WTC11 (cell line): Measurements from ENCODE around the gene PRR33. TPM values are rescaled to one million over a fixed set of nuclear protein-coding genes. Genes with fewer than 3 reads are reported as not detected.

Experiments
- ATAC-seq: fragments of 200-7000 bp; cut with Tn5 transposase; 2 replicates; pipeline ENCODE4 v1.10.0; 2021; ENCODE audit warnings: mild to moderate bottlenecking, moderate library complexity
- CTCF ChIA-PET: fragments of 300-600 bp; sonication (Branson Sonifier 250); formaldehyde crosslinking; loops from one replicate; lab custom pipeline; 2021; ENCODE audit warnings: antibody characterized with exemption; lab: Charles Lee
- POLR2A ChIA-PET: fragments of 350-600 bp; sonication (Branson Sonifier 250); formaldehyde crosslinking; loops from one replicate; lab custom pipeline; 2021; ENCODE audit warnings: antibody characterized with exemption; lab: Charles Lee
- DNase-seq: peaks from one replicate; pipeline ENCODE4 v3.0.0; 2021; ENCODE audit warnings: low spot score
- H3K27ac Mint-ChIP-seq: 2 replicates; pipeline ENCODE4 v1.8.0; 2021; ENCODE audit warnings: mixed read lengths
- H3K27me3 Mint-ChIP-seq: 2 replicates; pipeline ENCODE4 v1.8.0; 2021; ENCODE audit warnings: low read depth, mild to moderate bottlenecking, moderate library complexity, mixed read lengths
- H3K36me3 Mint-ChIP-seq: 2 replicates; pipeline ENCODE4 v1.8.0; 2021; ENCODE audit warnings: mixed read lengths
- H3K4me1 Mint-ChIP-seq: 2 replicates; pipeline ENCODE4 v1.8.0; 2022; ENCODE audit warnings: mixed read lengths
- H3K4me3 Mint-ChIP-seq: 2 replicates; pipeline ENCODE4 v1.8.0; 2021; ENCODE audit warnings: mild to moderate bottlenecking, moderate library complexity, mixed read lengths
- H3K9me3 Mint-ChIP-seq: 2 replicates; pipeline ENCODE4 v1.8.0; 2021; ENCODE audit warnings: mixed read lengths
- ATF1 ChIP-seq: sonication (generic); formaldehyde crosslinking; IDR thresholded peaks from 2 replicates; pipeline ENCODE4 v1.8.1; 2023; ENCODE audit warnings: mild to moderate bottlenecking, moderate library complexity, missing genetic modification reagents
- CREB1 ChIP-seq: sonication (generic); formaldehyde crosslinking; IDR thresholded peaks from 2 replicates; pipeline ENCODE4 v1.8.0; 2023; ENCODE audit warnings: mild to moderate bottlenecking, missing genetic modification reagents
- EMX1 ChIP-seq: fragments of 250-450 bp; sonication (Bioruptor Pico); IDR thresholded peaks from 2 replicates; pipeline ENCODE4 v1.8.0; 2021; ENCODE audit warnings: mild to moderate bottlenecking
- FOXJ3 ChIP-seq: sonication (generic); formaldehyde crosslinking; IDR thresholded peaks from 2 replicates; pipeline ENCODE4 v1.9.0; 2021; ENCODE audit warnings: missing genetic modification reagents, mild to moderate bottlenecking, borderline replicate concordance
- FOXK1 ChIP-seq: sonication (generic); formaldehyde crosslinking; IDR thresholded peaks from 2 replicates; pipeline ENCODE4 v1.8.0; 2022; ENCODE audit warnings: mild to moderate bottlenecking, moderate library complexity, missing genetic modification reagents
- GTF2I ChIP-seq: fragments of 250-450 bp; sonication (Bioruptor Pico); conservative IDR thresholded peaks from 2 replicates; pipeline ENCODE4 v1.4.0; 2021; ENCODE audit warnings: mild to moderate bottlenecking
- JAZF1 ChIP-seq: fragments of 250-450 bp; sonication (Bioruptor Pico); IDR thresholded peaks from 2 replicates; pipeline ENCODE4 v1.9.0; 2021; ENCODE audit warnings: moderate library complexity, mild to moderate bottlenecking, inconsistent platforms
- KAT7 ChIP-seq: sonication (generic); formaldehyde crosslinking; IDR thresholded peaks from 2 replicates; pipeline ENCODE4 v1.8.1; 2023; ENCODE audit warnings: missing genetic modification reagents, mild to moderate bottlenecking, borderline replicate concordance
- NR3C1 ChIP-seq: sonication (generic); formaldehyde crosslinking; conservative IDR thresholded peaks from 2 replicates; pipeline ENCODE4 v1.8.1; 2023; ENCODE audit warnings: low read depth, mild to moderate bottlenecking, missing genetic modification reagents
- RORB ChIP-seq: fragments of 250-450 bp; sonication (Bioruptor Pico); IDR thresholded peaks from 2 replicates; pipeline ENCODE4 v1.9.0; 2021; ENCODE audit warnings: mild to moderate bottlenecking
- SMAD4 ChIP-seq: sonication (generic); formaldehyde crosslinking; IDR thresholded peaks from 2 replicates; pipeline ENCODE4 v1.8.0; 2022; ENCODE audit warnings: mild to moderate bottlenecking, missing genetic modification reagents
- TEAD4 ChIP-seq: sonication (generic); formaldehyde crosslinking; IDR thresholded peaks from 2 replicates; pipeline ENCODE4 v1.8.0; 2022; ENCODE audit warnings: mild to moderate bottlenecking, missing genetic modification reagents
- ZBTB21 ChIP-seq: sonication (generic); formaldehyde crosslinking; IDR thresholded peaks from 2 replicates; pipeline ENCODE4 v1.8.1; 2023; ENCODE audit warnings: mild to moderate bottlenecking, missing genetic modification reagents, borderline replicate concordance
- ZNF317 ChIP-seq: sonication (generic); formaldehyde crosslinking; IDR thresholded peaks from 2 replicates; pipeline ENCODE4 v1.8.1; 2023; ENCODE audit warnings: low read depth, mild to moderate bottlenecking, moderate library complexity, missing genetic modification reagents, borderline replicate concordance
- total RNA-seq: library from RNA; stranded (reverse); gene quantifications from 3 replicates; pipeline ENCODE4 v1.2.3, GENCODE V29; 2021
- TF ChIP-seq, protein P1 (sequence below): sonication (generic); formaldehyde crosslinking; IDR thresholded peaks from 2 replicates; pipeline ENCODE4 v1.8.1; 2022; ENCODE audit warnings: low read depth, missing genetic modification reagents, borderline replicate concordance
- TF ChIP-seq, protein P2 (sequence below): sonication (generic); formaldehyde crosslinking; IDR thresholded peaks from 2 replicates; pipeline ENCODE4 v1.8.1; 2022; ENCODE audit warnings: mild to moderate bottlenecking, moderate library complexity, missing genetic modification reagents
- TF ChIP-seq, protein P3 (sequence below): sonication (generic); formaldehyde crosslinking; IDR thresholded peaks from 2 replicates; pipeline ENCODE4 v1.8.1; 2023; ENCODE audit warnings: mild to moderate bottlenecking, missing genetic modification reagents
- TF ChIP-seq, protein P4 (sequence below): fragments of 250-450 bp; sonication (Bioruptor Pico); conservative IDR thresholded peaks from 2 replicates; pipeline ENCODE4 v1.9.0; 2021; ENCODE audit warnings: mild to moderate bottlenecking
- TF ChIP-seq, protein P5 (sequence below): sonication (generic); formaldehyde crosslinking; IDR thresholded peaks from 2 replicates; pipeline ENCODE4 v1.8.1; 2023; ENCODE audit warnings: mild to moderate bottlenecking, missing genetic modification reagents, borderline replicate concordance
- TF ChIP-seq, protein P6 (sequence below): sonication (generic); formaldehyde crosslinking; IDR thresholded peaks from 2 replicates; pipeline ENCODE4 v1.8.1; 2023; ENCODE audit warnings: mild to moderate bottlenecking, moderate library complexity, missing genetic modification reagents

The PRR33 gene
- total RNA-seq, 1 experiment from 2014 or later: not detected

DNA sequence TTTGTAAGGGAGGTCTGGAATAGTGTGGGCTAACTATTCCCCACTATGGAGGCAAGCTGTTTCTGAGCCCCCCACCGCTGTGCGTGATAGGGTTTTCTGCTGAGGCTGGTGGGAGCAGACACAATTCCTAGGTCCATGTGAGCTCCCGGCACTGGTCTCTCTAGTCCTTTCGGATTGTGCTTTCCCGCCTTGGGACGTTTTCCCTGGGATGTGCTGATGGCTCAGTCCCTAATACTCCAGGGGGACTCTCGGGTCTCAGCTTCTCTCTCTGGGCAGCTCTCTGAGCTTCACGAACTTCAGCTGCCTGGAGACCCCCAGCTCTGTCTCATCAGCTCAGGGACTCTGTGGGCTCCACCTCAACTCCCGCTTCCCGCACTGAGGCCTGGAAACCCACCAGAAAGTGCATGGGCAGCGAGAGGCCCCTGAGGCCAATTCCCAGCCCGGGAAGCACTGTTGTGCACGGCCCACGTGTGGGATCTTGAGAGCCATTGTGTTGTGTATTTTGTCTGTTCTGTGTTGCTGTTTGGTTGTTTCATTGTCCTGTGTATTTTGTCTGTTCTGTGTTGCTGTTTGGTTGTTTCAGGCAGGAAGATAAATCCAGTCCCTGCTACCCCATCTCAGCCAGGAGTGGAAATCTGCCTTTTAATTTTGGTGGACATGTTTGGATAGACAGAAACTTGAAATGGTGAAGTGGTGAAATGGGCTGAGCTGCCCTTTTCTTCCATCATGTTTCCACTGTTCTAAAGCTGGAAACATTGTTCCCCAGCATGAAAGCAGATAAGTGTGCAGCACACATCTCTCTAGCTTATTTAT, 15.1 kb upstream of the PRR33 start:
- ChIA-PET POLR2A (no interaction called here), CTCF (interaction anchor here (0.6 to 4.6 kb wide), 13 partner anchors 10 to 360 kb away, joined by 3 to 23 read pairs (median 4); no protein-coding TSS in a partner anchor)
- DNase-seq (no peak), ATAC-seq (peak; percentile 39; the same call in 1 of the 2 replicates)
- Mint-ChIP-seq H3K27me3 (peaks cover 2% of the 10 kb centered on the region; the same call in 1 of the 2 replicates), H3K36me3 (no peaks in the 10 kb centered on the region), H3K4me3 (no peak overlapping the region), H3K4me1 (peaks cover 18% of the 10 kb centered on the region), H3K9me3 (no peaks in the 10 kb centered on the region), H3K27ac (no peak overlapping the region)
- TF ChIP-seq NR3C1: no peak
- TF ChIP-seq GTF2I (CRISPR knock-in tag): no peak
- TF ChIP-seq, protein P1, sequence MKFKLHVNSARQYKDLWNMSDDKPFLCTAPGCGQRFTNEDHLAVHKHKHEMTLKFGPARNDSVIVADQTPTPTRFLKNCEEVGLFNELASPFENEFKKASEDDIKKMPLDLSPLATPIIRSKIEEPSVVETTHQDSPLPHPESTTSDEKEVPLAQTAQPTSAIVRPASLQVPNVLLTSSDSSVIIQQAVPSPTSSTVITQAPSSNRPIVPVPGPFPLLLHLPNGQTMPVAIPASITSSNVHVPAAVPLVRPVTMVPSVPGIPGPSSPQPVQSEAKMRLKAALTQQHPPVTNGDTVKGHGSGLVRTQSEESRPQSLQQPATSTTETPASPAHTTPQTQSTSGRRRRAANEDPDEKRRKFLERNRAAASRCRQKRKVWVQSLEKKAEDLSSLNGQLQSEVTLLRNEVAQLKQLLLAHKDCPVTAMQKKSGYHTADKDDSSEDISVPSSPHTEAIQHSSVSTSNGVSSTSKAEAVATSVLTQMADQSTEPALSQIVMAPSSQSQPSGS (CRISPR knock-in tag): no peak
- no peak for TF ChIP-seq ZNF317 (CRISPR knock-in tag)
- TF ChIP-seq RORB: no peak
- TF ChIP-seq FOXK1 (CRISPR knock-in tag): no peak
- TF ChIP-seq, protein P2, sequence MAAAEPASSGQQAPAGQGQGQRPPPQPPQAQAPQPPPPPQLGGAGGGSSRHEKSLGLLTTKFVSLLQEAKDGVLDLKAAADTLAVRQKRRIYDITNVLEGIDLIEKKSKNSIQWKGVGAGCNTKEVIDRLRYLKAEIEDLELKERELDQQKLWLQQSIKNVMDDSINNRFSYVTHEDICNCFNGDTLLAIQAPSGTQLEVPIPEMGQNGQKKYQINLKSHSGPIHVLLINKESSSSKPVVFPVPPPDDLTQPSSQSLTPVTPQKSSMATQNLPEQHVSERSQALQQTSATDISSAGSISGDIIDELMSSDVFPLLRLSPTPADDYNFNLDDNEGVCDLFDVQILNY (CRISPR knock-in tag): no peak
- no peak for TF ChIP-seq CREB1
- TF ChIP-seq ATF1 (CRISPR knock-in tag): no peak
- no peak for TF ChIP-seq TEAD4 (CRISPR knock-in tag)
- TF ChIP-seq, protein P3, sequence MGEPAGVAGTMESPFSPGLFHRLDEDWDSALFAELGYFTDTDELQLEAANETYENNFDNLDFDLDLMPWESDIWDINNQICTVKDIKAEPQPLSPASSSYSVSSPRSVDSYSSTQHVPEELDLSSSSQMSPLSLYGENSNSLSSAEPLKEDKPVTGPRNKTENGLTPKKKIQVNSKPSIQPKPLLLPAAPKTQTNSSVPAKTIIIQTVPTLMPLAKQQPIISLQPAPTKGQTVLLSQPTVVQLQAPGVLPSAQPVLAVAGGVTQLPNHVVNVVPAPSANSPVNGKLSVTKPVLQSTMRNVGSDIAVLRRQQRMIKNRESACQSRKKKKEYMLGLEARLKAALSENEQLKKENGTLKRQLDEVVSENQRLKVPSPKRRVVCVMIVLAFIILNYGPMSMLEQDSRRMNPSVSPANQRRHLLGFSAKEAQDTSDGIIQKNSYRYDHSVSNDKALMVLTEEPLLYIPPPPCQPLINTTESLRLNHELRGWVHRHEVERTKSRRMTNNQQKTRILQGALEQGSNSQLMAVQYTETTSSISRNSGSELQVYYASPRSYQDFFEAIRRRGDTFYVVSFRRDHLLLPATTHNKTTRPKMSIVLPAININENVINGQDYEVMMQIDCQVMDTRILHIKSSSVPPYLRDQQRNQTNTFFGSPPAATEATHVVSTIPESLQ (CRISPR knock-in tag): no peak
- TF ChIP-seq KAT7: no peak
- TF ChIP-seq FOXJ3 (CRISPR knock-in tag): no peak
- no peak for TF ChIP-seq SMAD4 (CRISPR knock-in tag)
- no peak for TF ChIP-seq JAZF1 (CRISPR knock-in tag)
- TF ChIP-seq, protein P4, sequence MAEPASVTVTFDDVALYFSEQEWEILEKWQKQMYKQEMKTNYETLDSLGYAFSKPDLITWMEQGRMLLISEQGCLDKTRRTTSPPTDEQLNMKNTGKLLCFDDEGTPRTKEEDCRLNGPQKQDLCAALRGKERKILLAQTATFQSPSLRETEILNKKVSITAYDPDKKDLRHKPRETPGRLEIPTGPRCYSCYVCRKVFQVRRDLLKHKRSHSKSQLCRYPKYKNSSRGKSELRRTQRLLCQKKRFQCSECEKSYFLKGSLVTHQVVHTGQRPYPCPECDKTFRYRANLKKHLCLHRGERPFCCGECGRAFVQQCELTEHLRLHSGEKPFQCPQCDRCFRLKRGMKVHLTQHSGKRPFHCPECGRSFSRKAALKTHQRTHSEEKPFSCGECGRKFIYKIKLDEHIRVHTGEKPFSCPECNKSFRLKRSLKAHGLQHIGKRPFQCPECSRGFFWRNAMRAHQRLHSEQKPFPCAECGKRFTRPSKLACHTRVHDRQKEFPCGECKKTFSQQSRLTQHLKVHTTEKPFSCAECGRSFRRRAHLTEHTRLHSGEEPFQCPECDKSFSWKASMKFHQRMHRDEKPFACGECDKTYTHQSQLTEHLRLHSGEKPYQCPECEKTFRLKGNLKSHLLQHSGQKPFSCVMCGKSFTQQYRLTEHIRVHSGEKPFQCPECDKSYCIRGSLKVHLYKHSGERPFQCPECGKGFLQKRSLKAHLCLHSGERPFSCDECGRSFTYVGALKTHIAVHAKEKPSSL (CRISPR knock-in tag): no peak
- TF ChIP-seq, protein P5, sequence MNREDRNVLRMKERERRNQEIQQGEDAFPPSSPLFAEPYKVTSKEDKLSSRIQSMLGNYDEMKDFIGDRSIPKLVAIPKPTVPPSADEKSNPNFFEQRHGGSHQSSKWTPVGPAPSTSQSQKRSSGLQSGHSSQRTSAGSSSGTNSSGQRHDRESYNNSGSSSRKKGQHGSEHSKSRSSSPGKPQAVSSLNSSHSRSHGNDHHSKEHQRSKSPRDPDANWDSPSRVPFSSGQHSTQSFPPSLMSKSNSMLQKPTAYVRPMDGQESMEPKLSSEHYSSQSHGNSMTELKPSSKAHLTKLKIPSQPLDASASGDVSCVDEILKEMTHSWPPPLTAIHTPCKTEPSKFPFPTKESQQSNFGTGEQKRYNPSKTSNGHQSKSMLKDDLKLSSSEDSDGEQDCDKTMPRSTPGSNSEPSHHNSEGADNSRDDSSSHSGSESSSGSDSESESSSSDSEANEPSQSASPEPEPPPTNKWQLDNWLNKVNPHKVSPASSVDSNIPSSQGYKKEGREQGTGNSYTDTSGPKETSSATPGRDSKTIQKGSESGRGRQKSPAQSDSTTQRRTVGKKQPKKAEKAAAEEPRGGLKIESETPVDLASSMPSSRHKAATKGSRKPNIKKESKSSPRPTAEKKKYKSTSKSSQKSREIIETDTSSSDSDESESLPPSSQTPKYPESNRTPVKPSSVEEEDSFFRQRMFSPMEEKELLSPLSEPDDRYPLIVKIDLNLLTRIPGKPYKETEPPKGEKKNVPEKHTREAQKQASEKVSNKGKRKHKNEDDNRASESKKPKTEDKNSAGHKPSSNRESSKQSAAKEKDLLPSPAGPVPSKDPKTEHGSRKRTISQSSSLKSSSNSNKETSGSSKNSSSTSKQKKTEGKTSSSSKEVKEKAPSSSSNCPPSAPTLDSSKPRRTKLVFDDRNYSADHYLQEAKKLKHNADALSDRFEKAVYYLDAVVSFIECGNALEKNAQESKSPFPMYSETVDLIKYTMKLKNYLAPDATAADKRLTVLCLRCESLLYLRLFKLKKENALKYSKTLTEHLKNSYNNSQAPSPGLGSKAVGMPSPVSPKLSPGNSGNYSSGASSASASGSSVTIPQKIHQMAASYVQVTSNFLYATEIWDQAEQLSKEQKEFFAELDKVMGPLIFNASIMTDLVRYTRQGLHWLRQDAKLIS (CRISPR knock-in tag): no peak
- TF ChIP-seq ZBTB21 (CRISPR knock-in tag): no peak
- TF ChIP-seq, protein P6, sequence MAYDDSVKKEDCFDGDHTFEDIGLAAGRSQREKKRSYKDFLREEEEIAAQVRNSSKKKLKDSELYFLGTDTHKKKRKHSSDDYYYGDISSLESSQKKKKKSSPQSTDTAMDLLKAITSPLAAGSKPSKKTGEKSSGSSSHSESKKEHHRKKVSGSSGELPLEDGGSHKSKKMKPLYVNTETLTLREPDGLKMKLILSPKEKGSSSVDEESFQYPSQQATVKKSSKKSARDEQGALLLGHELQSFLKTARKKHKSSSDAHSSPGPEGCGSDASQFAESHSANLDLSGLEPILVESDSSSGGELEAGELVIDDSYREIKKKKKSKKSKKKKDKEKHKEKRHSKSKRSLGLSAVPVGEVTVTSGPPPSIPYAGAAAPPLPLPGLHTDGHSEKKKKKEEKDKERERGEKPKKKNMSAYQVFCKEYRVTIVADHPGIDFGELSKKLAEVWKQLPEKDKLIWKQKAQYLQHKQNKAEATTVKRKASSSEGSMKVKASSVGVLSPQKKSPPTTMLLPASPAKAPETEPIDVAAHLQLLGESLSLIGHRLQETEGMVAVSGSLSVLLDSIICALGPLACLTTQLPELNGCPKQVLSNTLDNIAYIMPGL: no peak
- TF ChIP-seq EMX1 (CRISPR knock-in tag): no peak
